Epithelial cell of proximal tubule (primary cell): ENCODE measurements around the gene PXDN. TPM values are rescaled to one million over a fixed set of nuclear protein-coding genes. Genes with fewer than 3 reads are reported as not detected.

Source experiments
- DNase-seq: peaks from one replicate; pipeline ENCODE4 v3.0.0-alpha.2; 2011; ENCODE audit warnings: low read depth
- H3K4me3 ChIP-seq: 2 replicates; pipeline ENCODE4 v1.5.1; 2011; ENCODE audit warnings: low read depth, mild to moderate bottlenecking, low read length
- total RNA-seq: library from RNA; depleted of rRNA; stranded (reverse); fragments of >200 nt; gene quantifications from 2 replicates; pipeline ENCODE4 v1.2.3, GENCODE V29; 2015
- TF ChIP-seq, protein P1 (sequence below): conservative IDR thresholded peaks from 2 replicates; pipeline ENCODE4 v1.5.1; 2012; ENCODE audit warnings: low read depth, mild to moderate bottlenecking, low read length

Gene PXDN
- total RNA-seq, 1 donor from 2014 or later: 197 TPM

DNA sequence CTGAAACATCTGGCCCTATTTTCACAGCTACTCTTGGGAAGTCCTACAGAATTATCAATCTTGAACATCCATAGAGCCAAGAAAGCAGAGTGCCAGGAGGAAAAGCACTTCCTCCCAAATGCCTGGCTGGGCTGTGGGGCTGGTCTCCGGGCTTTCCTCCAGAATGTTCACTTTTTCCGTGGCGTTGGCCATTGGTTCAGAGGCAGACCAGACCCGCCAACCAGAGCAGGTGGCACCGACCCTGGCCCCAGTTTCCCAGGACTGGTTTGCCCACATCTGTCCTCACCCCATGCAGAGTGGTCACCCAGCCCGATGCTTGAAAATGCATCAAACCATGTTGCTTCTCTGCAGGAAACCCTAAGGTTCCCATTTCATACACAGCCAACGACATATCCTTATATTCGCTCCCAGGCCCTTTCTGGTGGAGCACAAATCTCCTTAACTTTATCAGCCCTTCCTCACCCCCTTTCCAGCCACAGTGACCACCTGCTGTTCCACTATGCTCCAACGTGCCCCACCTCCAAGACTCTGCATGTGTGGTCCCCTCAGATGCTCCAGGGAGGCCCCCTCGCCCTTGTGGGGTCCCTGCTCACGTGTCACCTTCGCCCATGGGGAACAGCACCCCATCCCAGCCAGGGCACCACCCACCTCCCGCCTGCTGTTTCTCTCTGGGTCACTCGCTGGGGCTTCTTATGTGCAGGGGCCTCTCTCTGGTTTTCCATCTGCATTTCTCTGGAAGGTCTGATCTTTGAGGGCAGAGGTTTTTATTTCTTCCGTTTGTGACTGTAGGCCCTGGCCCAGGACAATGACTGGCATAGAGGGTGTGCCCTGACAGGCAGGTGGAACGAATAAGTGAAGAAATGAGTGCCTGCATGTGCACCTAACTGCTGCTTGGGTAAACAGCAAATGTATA is 92.9 kb downstream of the PXDN start:
- DNase-seq: no peak
- TF ChIP-seq, protein P1, sequence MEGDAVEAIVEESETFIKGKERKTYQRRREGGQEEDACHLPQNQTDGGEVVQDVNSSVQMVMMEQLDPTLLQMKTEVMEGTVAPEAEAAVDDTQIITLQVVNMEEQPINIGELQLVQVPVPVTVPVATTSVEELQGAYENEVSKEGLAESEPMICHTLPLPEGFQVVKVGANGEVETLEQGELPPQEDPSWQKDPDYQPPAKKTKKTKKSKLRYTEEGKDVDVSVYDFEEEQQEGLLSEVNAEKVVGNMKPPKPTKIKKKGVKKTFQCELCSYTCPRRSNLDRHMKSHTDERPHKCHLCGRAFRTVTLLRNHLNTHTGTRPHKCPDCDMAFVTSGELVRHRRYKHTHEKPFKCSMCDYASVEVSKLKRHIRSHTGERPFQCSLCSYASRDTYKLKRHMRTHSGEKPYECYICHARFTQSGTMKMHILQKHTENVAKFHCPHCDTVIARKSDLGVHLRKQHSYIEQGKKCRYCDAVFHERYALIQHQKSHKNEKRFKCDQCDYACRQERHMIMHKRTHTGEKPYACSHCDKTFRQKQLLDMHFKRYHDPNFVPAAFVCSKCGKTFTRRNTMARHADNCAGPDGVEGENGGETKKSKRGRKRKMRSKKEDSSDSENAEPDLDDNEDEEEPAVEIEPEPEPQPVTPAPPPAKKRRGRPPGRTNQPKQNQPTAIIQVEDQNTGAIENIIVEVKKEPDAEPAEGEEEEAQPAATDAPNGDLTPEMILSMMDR: no peak

DNA sequence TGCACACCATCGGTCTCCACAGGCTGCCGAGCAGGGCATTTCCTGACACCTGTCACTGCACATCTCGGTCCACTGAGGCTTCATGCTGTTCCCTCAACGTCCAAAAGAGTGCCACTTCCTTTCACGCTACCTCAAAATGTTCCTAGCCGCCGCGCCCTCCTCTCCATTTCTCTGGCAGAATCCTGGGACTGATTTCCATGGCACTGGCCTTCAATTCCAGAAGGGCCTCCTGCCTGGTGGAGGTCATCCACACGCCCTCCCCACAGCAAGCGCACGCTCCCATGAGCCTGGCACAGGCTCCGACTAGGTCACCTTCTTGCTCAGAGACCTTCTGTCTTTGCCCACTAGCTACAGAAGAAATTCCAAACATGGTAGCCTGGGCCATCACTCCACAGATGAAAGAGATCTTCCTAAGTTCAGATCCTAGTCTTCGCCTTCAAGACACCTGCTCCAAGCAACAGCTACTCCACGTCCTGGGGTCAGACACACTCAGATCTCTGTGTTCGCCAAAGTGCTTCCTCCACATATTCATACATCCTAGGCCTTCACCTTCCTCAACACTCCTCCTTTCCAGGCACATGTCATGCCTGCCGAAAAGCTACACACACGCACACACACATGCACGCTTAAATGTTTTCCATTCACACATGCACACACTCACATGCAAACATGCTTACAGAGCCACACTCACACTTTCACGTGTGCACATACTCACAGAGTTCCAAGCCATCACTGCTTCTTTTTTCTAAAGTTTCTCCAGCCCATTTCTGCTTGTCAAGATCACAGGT is 94.0 kb downstream of the PXDN start:
- TF ChIP-seq, protein P1: no peak
- DNase-seq: no peak
- no peak overlapping the region for H3K4me3 ChIP-seq

More for the DNA sequence above, 92.9 kb downstream of the PXDN start:
- no peak overlapping the region for H3K4me3 ChIP-seq

GRCh38 chr2:1649103-1650084 is 94.9 kb downstream of the PXDN start:
- no peak for DNase-seq
- no peak overlapping the region for H3K4me3 ChIP-seq
- TF ChIP-seq, protein P1: no peak

DNA sequence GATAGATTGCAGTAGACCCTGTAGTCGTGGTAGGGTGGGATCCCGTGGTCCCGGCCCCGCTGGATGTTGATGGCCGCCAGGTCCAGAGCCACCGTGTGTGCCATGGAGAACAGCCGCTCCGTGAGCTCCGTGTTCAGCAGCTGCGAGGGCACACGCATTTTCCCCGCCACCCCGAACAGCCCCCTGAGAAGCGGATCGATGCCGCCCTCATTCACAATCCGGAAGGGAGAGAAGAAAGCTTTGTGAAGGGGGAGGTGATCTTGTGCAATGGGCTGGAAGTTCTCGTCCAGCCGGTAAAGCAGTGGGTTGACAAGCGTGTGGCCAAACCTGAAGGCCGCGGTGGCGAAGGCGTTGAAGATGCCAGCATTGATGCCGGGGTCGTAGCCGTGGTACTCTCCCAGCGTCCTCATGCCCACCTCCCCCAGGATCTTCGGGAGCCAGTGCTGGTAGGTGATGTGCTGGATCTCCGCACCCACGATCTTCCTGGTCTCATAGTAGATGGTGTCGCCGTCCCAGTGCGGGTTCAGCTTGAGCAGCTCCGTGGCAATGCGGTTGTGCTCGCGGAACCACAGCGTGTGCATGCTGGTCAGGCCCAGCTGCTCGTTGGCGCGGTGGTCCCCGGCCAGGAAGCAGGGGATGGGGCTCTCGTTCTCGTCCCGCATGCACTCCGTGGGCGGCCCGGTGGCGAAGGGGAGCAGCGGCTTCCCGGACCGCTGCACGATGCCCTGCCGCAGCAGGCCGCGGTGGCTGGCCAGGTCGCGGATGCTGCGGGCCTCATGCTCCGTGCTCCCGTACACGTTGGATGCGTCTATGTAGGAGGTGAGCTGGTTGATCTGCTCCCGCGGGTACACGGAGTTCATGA is 95.8 kb downstream of the PXDN start:
- TF ChIP-seq, protein P1: no peak
- no peak for DNase-seq
- no peak overlapping the region for H3K4me3 ChIP-seq

- TF ChIP-seq, protein P1: no peak
- no peak overlapping the region for H3K4me3 ChIP-seq
- no peak for DNase-seq
Measured at GRCh38 chr2:1647417-1648240, 96.7 kb downstream of the PXDN start.
